DND-41 (cell line): ENCODE results near the gene CAV1.
A peak's percentile ranks its signal among the peaks of the same experiment; 100 is the strongest.

Experiments
- ATAC-seq: fragments of 200-7000 bp; cut with Tn5 transposase; 3 replicates; pipeline ENCODE4 v1.9.1; 2021; ENCODE audit warnings: low read depth; ENCODE audit not compliant: insufficient read depth
- DNase-seq: peaks from one replicate; pipeline ENCODE4 v3.0.0-alpha.2; 2020
- H2AFZ ChIP-seq: 2 replicates; pipeline ENCODE4 v1.6.0; 2012; ENCODE audit warnings: low read depth, low read length
- H3K27ac ChIP-seq: 2 replicates; pipeline ENCODE4 v1.5.1; 2012; ENCODE audit warnings: low read length, inconsistent platforms
- H3K27me3 ChIP-seq: fragments of 200-600 bp; sonication (generic); 2 replicates; pipeline ENCODE4 v1.6.0; 2012; ENCODE audit warnings: low read length, mild to moderate bottlenecking, inconsistent platforms; ENCODE audit not compliant: insufficient read depth, poor library complexity
- H3K36me3 ChIP-seq: 2 replicates; pipeline ENCODE4 v1.5.1; 2012; ENCODE audit warnings: low read length, inconsistent platforms; ENCODE audit not compliant: insufficient read depth
- H3K4me1 ChIP-seq: 2 replicates; pipeline ENCODE4 v1.5.1; 2012; ENCODE audit warnings: mild to moderate bottlenecking, low read length; ENCODE audit not compliant: insufficient read depth
- H3K4me2 ChIP-seq: 2 replicates; pipeline ENCODE4 v1.6.0; 2012; ENCODE audit warnings: mild to moderate bottlenecking, moderate library complexity, low read length, inconsistent platforms; ENCODE audit not compliant: insufficient read depth
- H3K4me3 ChIP-seq, 2 experiments: fragments of 200-600 bp in 1 of 2; shearing (Covaris generic) in 1 of 2; 2 replicates each; pipeline ENCODE4 v1.5.1; 2012 to 2016; ENCODE audit warnings: inconsistent platforms in 2 of 2, low read length in 2 of 2, mild to moderate bottlenecking in 2 of 2, low read depth in 1 of 2, moderate library complexity in 1 of 2
- H3K79me2 ChIP-seq: 2 replicates; pipeline ENCODE4 v1.6.0; 2012; ENCODE audit warnings: low read length, inconsistent platforms; ENCODE audit not compliant: insufficient read depth
- H3K9ac ChIP-seq: 2 replicates; pipeline ENCODE4 v1.6.0; 2012; ENCODE audit warnings: low read depth, mild to moderate bottlenecking, inconsistent platforms, low read length, moderate library complexity
- H3K9me3 ChIP-seq: 2 replicates; pipeline ENCODE4 v1.5.1; 2012; ENCODE audit warnings: low read length, moderate library complexity, mild to moderate bottlenecking, inconsistent platforms; ENCODE audit not compliant: insufficient read depth, severe bottlenecking
- H4K20me1 ChIP-seq: 2 replicates; pipeline ENCODE4 v1.6.0; 2012; ENCODE audit warnings: low read length; ENCODE audit not compliant: insufficient read depth
- CTCF ChIP-seq: IDR thresholded peaks from 2 replicates; pipeline ENCODE4 v1.5.1; 2012; ENCODE audit warnings: borderline replicate concordance, low read length, moderate library complexity, mild to moderate bottlenecking; ENCODE audit not compliant: poor library complexity, severe bottlenecking; ENCODE audit errors: extremely low read depth
- EZH2 ChIP-seq: IDR thresholded peaks from 3 replicates; pipeline ENCODE4 v1.6.1; 2012; ENCODE audit warnings: borderline replicate concordance, low read depth, mild to moderate bottlenecking, moderate library complexity, low read length, inconsistent platforms; ENCODE audit not compliant: severe bottlenecking

The CAV1 gene

GRCh38 chr7:116592041-116592355 is 67.2 kb downstream of the CAV1 start:
- no peak overlapping the region for H3K4me3 ChIP-seq
- no peaks in the 10 kb centered on the region for H4K20me1 ChIP-seq
- ATAC-seq (no peak), DNase-seq (no peak)
- H3K79me2 ChIP-seq: no peaks in the 10 kb centered on the region
- no peaks in the 10 kb centered on the region for H3K36me3 ChIP-seq
- no peak overlapping the region for H2AFZ ChIP-seq
- H3K9ac ChIP-seq: no peak overlapping the region
- H3K4me1 ChIP-seq: peaks cover 15% of the 10 kb centered on the region
- TF ChIP-seq EZH2 (no peak), CTCF (no peak)
- no peak overlapping the region for H3K27ac ChIP-seq
- H3K4me2 ChIP-seq: no peak overlapping the region
- H3K27me3 ChIP-seq: peaks cover 31% of the 10 kb centered on the region
- no peaks in the 10 kb centered on the region for H3K9me3 ChIP-seq

- Histone ChIP-seq H3K27me3 (peaks cover 31% of the 10 kb centered on the region), H3K9ac (no peak overlapping the region), H3K36me3 (no peaks in the 10 kb centered on the region), H4K20me1 (no peaks in the 10 kb centered on the region), H3K79me2 (no peaks in the 10 kb centered on the region), H3K4me1 (peaks cover 15% of the 10 kb centered on the region), H3K9me3 (no peaks in the 10 kb centered on the region), H2AFZ (no peak overlapping the region), H3K4me2 (no peak overlapping the region), H3K27ac (no peak overlapping the region), H3K4me3 (no peak overlapping the region)
- DNase-seq: no peak
- no peak for TF ChIP-seq CTCF
- peak; percentile 38 for TF ChIP-seq EZH2
- ATAC-seq: no peak
These were observed 67.6 kb downstream of the CAV1 start for GRCh38 chr7:116592445-116592844.

GRCh38 chr7:116593359-116594075 is 68.7 kb downstream of the CAV1 start:
- Histone ChIP-seq H3K79me2 (no peaks in the 10 kb centered on the region), H3K27me3 (peaks cover 31% of the 10 kb centered on the region), H3K9me3 (no peaks in the 10 kb centered on the region), H2AFZ (no peak overlapping the region), H3K4me2 (no peak overlapping the region), H3K36me3 (no peaks in the 10 kb centered on the region), H3K4me3 (no peak overlapping the region), H4K20me1 (no peaks in the 10 kb centered on the region), H3K9ac (no peak overlapping the region), H3K4me1 (peaks cover 7% of the 10 kb centered on the region; the same call in 1 of the 2 replicates), H3K27ac (no peak overlapping the region)
- no peak for DNase-seq
- TF ChIP-seq CTCF (no peak), EZH2 (no peak)
- no peak for ATAC-seq
